ENCODE results near the gene UBALD2.
A peak's percentile ranks its signal among the peaks of the same experiment; 100 is the strongest.
"Not testable (repeated sequence)": the region's sequence is repeated elsewhere in the genome, so short reads cannot be mapped to it uniquely, and the experiment has no call there.

UBALD2 gene

GRCh38 chr17:76264755-76265623, at the start of gene UBALD2:
TSS of gene UBALD2 (plus strand) at chr17:76265348. CDS start at chr17:76265506, 158 bp downstream.
- TF ChIP-seq, protein P1, sequence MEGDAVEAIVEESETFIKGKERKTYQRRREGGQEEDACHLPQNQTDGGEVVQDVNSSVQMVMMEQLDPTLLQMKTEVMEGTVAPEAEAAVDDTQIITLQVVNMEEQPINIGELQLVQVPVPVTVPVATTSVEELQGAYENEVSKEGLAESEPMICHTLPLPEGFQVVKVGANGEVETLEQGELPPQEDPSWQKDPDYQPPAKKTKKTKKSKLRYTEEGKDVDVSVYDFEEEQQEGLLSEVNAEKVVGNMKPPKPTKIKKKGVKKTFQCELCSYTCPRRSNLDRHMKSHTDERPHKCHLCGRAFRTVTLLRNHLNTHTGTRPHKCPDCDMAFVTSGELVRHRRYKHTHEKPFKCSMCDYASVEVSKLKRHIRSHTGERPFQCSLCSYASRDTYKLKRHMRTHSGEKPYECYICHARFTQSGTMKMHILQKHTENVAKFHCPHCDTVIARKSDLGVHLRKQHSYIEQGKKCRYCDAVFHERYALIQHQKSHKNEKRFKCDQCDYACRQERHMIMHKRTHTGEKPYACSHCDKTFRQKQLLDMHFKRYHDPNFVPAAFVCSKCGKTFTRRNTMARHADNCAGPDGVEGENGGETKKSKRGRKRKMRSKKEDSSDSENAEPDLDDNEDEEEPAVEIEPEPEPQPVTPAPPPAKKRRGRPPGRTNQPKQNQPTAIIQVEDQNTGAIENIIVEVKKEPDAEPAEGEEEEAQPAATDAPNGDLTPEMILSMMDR (conservative IDR thresholded peaks at IDR 0.05; ENCODE audit: control insufficient read depth, insufficient read depth, low read depth, low read length) = no peak
- peak within 1 kb of the TSS; percentile 78 for H3K4me3 ChIP-seq (ENCODE audit: control insufficient read depth, low read depth, low read length)
- DNase-seq (ENCODE audit: low read depth) = peak; percentile 100

DNA sequence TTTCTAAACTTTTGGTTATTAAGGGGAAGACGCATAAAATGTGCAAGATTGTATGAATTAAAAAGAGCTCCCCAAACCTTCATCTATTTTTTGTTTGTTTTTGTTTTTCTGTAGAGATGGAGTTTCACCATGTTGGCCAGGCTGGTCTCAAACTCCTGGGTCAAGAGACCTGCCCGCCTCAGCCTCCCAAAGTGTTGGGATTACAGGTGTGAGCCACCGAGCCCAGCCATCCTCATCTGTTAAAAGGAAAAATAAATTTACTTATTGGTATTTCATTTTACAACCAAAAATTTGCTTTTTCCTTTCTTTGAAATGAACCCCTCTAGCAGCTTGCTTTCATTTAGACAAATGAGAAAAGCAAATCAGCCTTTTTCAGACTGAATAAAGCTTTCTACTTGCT, 48.1 kb upstream of the UBALD2 start:
- TF ChIP-seq, protein P1 (conservative IDR thresholded peaks at IDR 0.05; ENCODE audit: control insufficient read depth, insufficient read depth, low read depth, low read length) = no peak
- no peak overlapping the region for H3K4me3 ChIP-seq (ENCODE audit: control insufficient read depth, low read depth, low read length)

GRCh38 chr17:76219670-76220383, 45.3 kb upstream of the UBALD2 start:
- DNase-seq (ENCODE audit: low read depth) = no peak
- TF ChIP-seq, protein P1 (conservative IDR thresholded peaks at IDR 0.05; ENCODE audit: control insufficient read depth, insufficient read depth, low read depth, low read length) = no peak
- no peak overlapping the region for H3K4me3 ChIP-seq (ENCODE audit: control insufficient read depth, low read depth, low read length)

More for the DNA sequence above, 48.1 kb upstream of the UBALD2 start:
- DNase-seq (ENCODE audit: low read depth) = no peak

- H3K4me3 ChIP-seq (ENCODE audit: control insufficient read depth, low read depth, low read length) = no peak overlapping the region
- TF ChIP-seq, protein P1 (conservative IDR thresholded peaks at IDR 0.05; ENCODE audit: control insufficient read depth, insufficient read depth, low read depth, low read length) = no peak
- no peak for DNase-seq (ENCODE audit: low read depth)
Observed at GRCh38 chr17:76223802-76224201, 41.3 kb upstream of the UBALD2 start.

GRCh38 chr17:76225373-76226086, 39.6 kb upstream of the UBALD2 start:
- DNase-seq (ENCODE audit: low read depth); H3K4me3 ChIP-seq (ENCODE audit: control insufficient read depth, low read depth, low read length): not testable (repeated sequence)

DNA sequence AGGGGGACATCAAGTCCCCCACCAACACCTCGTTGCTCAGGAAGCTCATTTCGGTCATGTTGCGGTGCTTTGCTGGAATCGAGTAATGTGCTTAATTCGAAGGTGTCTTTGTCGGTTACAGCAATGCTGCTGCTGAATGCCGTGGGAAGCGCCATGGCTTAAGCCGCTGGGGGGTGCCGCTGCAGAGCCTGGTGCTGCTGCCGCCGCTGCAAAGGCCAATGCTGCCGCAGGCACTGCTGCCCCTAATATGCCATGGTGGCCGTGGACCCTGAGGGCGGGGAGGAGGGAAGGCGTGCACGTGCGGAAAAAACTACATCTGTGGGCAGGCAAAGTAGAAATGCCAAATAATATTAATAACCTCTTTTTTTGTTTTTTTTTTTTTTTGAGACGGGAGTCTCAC, 38.4 kb upstream of the UBALD2 start:
- not testable (repeated sequence) for DNase-seq (ENCODE audit: low read depth); H3K4me3 ChIP-seq (ENCODE audit: control insufficient read depth, low read depth, low read length)

GRCh38 chr17:76232342-76232741, 32.8 kb upstream of the UBALD2 start:
- peak; percentile 97 for DNase-seq (ENCODE audit: low read depth)
- TF ChIP-seq, protein P1 (conservative IDR thresholded peaks at IDR 0.05; ENCODE audit: control insufficient read depth, insufficient read depth, low read depth, low read length) = no peak
- no peak overlapping the region for H3K4me3 ChIP-seq (ENCODE audit: control insufficient read depth, low read depth, low read length)

All from fibroblast of mammary gland (primary cell).